GM21381 (cell line): Measurements from ENCODE around the gene SLC36A1.
"Not testable (repeated sequence)": the region's sequence is repeated elsewhere in the genome, so short reads cannot be mapped to it uniquely, and the experiment has no call there.

Experiments
- ATAC-seq: cut with Tn5 transposase; IDR thresholded peaks from one replicate; pipeline ENCODE4 v1.9.1; 2021; ENCODE audit warnings: mild to moderate bottlenecking, moderate library complexity; ENCODE audit not compliant: unreplicated experiment

Gene SLC36A1

DNA sequence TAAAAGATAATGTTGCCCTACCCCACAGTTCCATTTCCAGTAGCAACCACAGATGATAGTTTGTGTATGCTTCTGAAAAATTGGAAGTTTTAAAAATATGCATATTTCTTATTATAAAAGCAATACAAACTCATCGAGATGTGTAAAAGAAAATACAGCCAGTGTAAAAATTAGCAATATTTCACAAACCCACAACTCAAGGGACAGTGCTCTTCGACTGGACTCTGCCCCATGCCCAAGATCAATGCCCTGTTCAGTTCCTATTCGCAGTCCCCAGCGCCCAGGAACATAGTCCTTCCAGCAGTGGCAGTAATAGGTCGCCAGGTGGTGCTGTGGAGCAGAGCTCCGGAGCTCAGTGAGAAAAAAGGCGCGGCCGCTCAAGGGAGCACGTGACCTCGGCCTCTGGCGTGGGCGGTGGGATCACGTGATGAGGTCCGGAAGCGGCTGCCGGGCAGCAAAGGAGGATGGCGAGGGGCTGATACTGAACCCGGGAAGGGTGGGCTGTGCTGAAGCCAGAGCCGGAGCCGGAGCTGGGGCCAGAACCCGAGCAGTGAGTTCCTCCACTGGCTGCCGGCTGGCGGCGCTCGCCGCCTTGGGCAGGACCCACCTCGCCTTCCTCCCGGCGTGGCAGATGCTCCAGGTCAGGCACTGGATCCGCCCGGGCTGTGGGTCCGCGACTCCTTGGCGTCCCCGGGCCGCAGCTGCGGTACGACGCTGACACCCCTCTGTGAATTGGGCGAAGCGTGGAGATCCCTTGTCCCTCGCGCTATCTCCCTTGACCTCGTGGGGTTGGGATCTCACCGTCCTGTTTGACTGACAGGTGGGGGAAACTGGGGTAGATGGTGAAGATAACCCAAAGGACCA is at the start of gene SLC36A1:
Gene SLC36A1 (plus strand): TSS at position 430 of the 864 bp plus-strand sequence. CDS start 11,190 bp downstream, outside the sequence.
- ATAC-seq: peak; percentile 83

DNA sequence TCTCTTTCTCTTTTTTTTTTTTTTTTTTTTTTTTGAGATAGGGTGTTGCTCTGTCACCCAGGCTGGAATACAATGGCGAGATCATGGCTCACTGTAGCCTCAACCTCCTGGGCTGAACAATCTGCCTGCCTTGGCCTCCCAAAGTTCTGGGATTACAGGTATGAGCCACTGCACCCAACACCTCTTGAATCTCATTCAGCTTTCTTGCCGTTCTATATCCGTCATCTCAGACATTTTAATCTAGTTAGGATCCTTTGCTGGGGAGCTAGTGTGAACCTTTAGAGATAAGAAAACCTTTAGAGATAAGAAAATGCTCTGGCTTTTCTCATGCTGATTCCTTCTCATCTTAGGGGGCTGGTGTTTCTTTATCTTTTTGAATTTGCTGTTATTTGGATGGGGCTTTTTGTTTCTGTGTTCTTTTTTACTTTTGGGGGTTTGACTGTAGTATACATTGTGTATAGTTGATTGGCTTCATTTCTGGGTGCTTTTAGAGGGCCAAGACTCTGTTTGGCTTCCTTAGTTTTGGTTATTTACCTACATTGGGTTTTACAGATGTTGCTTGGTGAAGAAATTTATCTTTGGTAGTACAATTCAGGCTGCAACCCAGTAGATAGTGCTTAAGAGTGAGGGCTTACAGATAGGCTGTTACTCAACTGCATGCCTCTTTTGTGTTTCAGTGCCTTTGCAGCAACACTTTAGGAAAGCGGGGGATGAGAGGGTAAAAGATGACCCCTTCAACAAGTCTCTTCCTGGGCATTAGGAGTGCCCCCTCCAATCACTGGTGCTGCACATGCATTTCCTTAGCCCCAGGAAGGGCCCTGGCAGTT is 41.9 kb upstream of the SLC36A1 start:
- ATAC-seq: no peak

DNA sequence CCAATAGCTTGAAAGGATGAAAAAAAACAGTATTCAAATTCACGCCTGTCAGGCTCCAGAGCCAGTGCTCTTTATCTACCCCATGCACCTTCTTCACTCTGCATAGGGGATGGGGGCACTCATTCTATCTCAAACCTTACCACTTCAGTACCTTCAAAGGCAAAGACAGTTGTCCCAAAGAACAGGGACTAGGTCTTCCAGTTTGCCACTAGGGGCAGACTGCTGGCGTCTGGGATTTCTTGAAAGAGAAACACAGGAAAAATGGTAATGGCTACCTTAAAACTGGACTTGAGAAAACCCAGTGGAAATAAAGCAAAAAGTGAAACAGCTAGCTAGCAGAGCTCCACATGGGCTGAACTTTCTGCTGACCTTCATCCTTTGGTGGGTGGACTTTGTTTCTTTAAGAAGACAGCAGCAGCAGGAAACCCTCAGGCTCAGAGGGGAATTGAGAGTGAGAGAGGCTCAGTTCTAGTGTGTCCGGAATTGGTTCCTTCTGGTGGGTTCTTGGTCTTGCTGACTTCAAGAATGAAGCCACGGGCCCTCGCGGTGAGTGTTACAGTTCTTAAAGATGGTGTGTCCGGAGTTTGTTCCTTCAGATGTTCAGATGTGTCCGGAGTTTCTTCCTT is 41.0 kb upstream of the SLC36A1 start:
- ATAC-seq: no peak

DNA sequence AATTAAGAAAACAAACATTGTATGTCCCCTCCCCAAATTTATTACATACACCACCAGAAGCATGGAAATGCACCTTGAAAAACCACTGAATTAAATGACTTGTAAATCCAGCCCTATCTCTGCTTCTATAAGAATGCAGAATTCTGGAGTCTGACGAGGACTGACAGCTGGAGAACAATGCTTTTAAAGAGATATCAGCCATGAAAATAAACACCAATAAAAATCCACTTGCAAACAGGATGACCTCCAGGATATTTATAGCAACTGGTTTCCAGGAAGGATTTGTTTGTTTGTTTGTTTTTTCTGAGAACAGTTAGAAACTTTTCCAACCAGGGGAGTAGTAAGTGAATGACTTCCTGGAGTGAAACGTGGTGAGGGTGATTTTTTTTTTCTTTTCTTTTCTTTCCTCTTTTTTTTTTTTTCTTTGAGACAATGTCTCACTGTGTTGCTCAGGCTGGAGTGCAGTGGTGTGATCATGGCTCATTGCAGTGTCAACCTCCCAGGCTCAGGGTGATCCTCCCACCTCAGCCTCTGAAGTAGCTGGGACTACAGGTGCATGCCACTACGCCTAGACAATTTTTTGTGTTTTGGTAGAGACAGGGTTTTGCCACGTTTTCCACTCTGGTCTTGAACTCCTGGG is 38.7 kb upstream of the SLC36A1 start:
- ATAC-seq: no peak

DNA sequence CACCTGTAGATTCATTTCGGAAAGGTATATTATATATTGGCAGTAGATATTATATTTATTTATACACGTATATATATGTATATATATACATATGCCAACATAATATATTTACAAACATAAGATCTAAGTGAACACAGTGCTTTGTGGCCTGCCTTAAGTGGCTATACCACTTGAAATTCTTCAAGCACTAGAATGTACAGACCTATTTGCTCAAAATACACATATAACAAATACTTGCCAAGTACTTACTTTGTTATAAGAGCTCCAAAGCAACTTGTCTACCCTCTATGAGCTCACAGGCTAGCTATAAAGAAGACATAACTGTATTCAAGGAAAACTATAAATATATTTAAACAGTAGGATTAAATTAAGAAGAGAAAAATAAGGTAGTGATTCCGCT is 33.6 kb upstream of the SLC36A1 start:
- ATAC-seq: no peak

DNA sequence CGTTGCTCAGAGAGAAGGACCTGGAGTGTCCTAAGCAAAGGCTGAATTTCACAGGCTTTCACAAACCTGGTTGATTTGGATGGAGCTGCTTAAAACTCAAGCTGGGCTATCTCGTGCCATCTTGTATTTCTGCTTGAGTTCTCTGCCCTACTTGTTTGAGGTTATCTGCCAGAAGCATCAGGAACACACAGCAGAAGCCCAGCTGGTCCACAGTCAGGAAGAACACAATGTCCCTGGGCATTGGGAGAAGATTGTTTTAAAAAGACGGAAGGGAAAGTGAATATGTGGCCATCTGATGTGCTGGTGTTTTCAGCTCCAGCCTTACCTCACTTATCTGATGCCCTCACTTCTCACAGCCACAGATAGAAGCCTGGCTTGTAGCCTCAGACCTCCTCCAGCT is 32.9 kb upstream of the SLC36A1 start:
- ATAC-seq: no peak

DNA sequence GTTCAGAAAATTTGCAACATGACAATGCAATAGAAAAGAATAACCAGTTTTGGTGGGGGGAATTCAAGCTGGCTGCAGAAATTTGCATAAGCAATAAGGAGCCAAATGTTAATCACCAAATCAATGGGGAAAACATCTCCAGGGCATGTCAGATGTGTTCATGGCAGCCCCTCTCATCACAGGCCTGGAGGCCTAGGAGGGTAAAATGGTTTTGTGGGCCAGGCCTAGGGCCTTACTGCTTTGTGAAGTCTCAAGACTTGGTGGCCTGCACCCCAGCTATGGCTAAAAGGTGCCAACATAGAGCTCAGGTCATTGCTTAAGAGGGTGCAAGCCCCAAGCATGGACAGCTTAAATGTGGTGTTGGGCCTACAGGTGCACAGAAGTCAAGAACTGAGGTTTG is 29.7 kb upstream of the SLC36A1 start:
- ATAC-seq: no peak

DNA sequence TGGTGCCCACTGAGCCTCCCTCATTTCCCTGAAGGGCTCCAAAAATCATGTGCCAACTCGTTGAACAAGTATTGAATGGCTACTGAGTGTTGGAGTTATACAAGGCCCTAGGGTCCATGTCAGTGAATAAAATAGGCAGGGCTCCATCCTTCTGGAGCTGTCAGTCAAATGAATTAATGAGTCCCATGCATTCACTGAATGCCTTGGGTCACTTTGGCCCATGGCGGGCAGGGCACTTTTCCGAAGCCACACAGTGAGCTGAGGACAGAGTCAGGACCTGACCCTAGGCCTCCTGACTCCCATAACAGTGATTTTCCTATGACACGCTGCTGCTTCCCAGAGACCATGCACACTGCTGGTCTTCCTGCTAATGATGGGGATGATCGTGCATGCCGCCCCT is 27.3 kb upstream of the SLC36A1 start:
- ATAC-seq: no peak

DNA sequence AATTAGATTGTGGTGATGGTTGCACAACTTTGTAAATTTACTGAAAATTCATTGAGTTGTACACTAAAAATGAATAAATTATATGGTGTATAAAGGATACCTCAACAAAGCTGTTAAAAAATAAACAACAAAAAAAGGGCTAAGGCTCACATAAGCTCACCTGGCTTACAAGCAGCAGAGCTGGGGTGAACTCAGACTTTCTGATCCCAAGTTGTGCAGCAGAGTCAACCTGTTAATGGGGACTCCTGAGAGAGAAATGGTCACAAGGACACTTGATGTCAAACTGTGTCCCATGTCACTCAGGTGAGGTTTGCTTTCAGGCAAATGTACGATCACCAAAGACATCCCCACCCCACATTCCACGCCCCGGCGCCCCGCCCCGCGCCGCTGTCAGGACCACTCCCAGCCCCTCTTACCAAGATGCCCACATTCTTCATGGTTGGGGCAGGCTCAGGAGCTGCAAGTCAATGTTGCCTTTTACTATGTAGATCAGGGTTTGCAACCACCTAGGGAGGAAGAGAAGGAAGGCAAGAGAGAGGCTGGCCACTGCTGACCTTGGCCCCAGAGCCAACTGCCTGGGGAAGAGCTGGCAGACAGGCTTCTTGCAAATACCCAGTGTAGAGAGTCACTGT is 22.4 kb upstream of the SLC36A1 start:
- ATAC-seq: no peak

DNA sequence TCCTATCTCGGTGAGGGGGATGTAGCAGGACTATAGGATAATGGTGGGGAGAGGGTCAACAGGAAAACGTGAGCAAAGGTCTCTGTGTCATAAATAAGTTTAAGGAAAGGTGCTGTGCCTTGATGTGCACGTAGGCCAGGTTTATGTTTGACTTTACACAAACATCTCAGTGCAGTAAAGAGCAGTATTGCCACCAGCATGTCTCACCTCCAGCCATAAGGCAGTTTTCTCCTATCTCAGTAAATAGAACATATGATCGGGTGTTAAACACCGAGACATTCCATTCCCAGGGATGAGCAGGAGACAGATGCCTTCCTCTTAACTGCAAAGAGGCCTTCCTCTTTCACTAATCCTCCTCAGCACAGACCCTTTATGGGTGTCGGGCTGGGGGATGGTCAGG is 21.1 kb upstream of the SLC36A1 start:
- not testable (repeated sequence) for ATAC-seq

DNA sequence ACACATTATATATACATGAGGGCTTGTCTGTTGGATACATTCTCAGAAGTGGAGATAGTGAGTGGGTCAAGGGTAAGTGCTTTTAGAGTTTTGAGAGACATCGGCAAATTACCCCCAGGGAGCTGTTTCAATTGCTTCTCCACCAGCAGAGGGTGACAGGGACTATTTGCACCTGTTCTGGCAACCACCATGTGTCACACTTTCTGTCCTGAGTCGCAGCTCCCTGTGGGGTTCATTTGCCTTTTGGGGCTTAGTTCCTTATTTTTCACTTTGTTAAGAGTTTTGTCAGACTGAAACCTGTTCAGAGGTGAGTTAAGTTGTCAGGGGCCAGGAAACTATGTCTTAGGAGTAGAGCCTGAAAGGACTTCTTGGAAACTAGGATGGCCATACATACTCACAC is 20.1 kb upstream of the SLC36A1 start:
- peak; percentile 96 for ATAC-seq

DNA sequence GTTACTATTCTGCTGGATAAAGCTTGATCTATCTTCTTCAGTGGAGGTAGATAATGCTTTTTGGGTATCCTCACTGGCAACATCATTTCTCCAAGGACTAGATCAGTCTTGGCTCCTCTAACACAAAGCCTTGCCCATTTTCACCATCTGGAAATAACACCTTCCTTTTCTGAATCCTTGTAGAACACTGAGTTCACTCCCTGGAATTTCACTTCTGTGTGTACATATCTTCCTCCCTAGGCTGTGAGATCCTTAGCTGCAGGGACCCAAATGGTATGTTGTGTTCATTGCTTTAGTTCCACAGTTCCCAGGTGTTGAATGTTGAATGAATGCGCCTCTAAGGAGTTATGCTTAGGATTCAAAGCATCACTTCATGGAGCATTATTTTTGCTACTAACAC is 16.7 kb upstream of the SLC36A1 start:
- no peak for ATAC-seq

DNA sequence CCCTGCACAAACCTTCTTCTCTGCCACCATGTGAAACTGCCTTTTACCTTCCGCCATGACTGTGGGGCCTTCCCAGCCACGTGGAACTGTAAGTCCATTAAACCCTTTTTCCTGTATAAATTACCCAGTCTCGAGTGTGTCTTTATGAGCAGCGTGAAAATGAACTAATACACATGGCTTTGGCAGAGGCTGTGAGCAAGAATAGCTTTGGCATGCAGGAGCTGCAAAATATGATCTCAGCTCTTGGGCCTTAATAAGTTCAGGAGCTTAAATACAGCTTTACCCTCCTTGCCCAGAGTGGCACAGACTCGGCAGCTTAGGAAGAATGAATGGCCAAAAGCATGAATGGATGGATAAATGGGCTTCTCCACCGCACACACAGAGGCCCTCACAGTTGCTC is 15.7 kb upstream of the SLC36A1 start:
- no peak for ATAC-seq

DNA sequence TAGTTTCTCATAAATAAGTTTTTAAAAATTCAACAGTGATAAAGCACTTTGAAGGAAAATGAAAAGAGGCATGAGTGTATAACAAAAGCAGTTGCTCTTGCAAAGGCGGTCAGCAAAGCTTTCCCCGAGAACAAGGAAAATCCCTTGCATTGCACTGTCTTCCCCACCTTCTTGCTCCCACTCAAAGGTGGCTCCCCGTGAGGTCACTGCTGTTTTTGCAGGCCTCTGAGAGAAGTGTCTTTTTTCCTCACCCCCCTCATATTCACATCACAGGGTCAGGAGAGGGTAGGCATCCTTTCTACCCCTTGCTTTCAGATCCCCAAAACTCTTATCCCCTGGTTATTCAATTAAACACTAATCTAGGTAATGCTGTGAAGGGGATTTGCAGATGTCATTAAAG is 15.2 kb upstream of the SLC36A1 start:
- ATAC-seq: no peak

DNA sequence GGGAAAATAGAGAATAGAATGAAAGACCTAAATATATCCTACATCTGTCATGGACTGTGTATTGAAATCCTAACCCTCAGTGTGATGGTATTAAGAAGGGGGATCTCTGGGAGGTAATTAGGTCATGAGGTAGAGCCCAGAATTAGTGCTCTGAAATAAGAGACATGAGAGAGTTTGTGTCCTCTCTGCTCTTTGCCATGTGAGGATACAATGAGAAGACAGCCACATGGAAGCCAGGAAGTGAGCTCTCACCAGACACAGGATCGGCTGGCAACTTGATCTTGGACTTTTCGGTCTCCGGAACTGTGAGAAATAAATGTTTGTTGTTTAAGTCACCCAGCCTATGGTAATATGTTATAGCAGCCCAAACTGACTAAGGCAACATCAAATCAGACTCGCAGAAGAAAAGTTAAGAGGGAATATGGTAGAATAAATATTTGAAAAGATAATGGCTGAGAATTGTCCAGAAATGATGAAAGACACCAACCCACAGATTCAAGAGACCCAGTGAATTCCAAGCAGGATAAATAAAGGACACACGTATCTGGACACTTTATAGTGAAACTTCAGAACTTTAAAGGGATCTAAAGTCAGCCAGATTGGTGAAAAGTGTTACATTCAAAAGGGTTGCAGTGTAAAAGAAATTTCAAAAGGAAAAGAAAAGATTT is 12.7 kb upstream of the SLC36A1 start:
- ATAC-seq: no peak

DNA sequence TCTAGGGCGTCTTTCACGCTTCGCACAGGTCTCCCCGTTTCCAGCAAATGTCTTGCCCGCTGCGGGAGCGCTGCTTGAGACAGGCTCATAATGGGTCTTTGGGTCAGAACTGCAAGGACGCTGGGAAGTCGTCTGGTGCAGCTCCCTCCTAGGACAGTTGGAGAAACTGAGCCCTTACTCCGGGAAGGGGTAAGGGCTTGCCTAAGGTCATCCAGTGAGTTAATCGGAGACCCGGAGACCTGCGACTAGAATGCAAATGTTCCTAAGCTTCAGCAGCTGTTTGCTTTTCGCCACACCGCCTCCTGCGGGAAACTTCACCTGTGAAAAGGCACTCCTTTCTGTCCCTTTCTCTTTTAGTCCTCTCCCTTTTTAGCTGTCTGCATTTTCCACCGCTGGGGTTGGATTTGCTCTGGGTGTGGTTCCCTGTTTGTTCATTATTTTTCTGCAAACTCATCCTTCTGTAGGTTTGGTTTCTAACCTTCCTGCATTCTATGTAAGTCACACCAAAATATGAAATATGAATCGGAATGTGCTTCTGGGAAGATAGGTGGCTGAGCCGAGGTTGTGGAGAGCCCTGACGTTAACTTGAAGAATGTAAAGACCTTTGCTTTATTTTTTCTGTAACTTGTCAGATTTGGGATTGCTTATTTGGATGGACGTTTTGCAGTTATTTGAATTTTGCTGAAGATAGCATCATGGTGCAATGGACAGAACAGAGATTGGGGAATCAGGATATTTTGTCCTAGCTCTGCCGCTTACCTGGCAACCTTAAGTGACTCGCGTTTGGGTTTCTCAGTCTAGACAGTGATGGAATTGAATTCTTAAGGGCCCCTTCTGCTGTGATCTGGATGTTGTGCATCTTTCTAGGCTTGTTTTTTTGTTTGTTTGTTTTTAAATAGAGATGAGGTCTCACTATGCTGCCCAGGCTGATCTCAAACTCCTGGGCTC is 909 bp downstream of the SLC36A1 start:
- peak; percentile 12 for ATAC-seq

DNA sequence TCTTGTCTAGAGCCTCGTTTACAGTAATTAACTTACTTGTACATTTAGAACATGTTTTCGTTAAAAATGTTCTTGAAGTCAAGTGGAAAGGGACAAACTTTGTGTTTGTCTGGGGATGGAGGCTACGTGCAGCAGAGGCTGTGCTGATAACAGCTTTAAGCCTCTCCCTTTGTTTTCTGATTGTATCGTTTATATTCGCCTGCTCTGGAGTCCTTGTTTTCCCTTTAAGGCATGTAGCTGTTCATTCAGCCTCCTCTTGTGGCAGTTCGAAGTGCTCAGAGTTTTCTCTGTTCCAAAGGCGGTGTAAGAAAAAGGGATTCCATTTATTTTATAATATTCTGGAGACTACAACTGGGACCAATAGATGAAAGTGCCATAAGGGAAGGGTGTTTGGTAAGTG is 1.9 kb downstream of the SLC36A1 start:
- ATAC-seq: no peak

DNA sequence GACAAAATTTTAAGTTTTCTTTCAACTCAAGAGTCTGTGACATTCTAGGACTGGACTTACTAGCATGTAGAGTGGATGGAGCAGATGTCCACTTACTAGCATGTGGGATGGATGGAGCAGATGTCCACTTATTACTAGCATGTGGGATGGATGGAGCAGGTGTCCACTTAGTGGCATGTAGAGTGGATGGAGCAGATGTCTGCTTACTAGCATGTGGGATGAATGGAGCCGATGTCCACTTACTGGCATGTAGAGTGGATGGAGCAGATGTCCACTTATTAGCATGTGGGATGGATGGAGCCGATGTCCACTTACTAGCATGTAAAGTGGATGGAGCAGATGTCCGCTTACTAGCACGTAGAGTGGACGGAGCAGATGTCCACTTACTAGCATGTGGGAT is 2.4 kb downstream of the SLC36A1 start:
- ATAC-seq: no peak

DNA sequence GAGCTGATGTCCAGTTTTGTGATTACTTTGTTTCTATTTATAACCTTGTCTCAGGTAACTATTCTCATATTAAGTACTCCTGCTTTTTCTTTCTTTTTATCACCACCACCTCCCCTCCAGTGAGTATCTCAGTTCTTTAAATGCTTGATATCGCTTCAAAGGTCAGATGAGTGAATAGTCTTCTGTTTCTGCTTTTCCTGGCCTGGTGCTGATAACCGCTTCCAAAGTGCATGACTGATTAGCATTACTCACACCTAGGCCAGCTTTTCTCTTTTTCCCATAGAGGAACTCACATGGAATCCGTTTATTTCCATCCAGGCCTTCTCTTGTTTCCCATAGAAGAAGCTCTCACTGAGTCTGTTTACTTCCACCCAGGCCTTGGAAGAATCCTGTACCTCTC is 3.2 kb downstream of the SLC36A1 start:
- ATAC-seq: no peak
